ENCODE data around the gene PRKAR2B.
"Not testable (repeated sequence)": the region's sequence is repeated elsewhere in the genome, so short reads cannot be mapped to it uniquely, and the experiment has no call there.

PRKAR2B gene

DNA sequence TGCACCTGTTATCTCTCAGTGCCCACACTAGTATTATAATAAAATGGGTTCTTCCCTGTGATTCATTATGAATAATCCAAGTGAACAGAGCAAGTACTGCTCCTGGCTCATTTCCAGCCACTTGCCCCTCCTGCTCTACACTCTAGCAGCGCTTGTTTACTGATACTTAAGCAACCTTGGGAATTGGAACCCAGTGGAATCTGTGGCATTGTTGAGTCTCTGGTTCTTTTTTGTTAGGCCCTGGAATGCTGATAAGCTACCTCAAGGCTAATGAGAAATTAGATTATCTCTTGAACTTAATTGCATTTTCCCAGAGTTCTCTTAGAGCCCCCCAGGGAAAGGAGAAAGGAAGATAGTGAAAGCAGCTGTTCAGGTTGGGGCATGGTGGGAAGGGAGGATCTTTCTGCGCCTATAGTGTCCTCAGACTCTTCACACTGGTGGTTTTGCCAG is 34.0 kb downstream of the PRKAR2B start:
- DNase-seq (ENCODE audit: low read depth), result no peak

DNA sequence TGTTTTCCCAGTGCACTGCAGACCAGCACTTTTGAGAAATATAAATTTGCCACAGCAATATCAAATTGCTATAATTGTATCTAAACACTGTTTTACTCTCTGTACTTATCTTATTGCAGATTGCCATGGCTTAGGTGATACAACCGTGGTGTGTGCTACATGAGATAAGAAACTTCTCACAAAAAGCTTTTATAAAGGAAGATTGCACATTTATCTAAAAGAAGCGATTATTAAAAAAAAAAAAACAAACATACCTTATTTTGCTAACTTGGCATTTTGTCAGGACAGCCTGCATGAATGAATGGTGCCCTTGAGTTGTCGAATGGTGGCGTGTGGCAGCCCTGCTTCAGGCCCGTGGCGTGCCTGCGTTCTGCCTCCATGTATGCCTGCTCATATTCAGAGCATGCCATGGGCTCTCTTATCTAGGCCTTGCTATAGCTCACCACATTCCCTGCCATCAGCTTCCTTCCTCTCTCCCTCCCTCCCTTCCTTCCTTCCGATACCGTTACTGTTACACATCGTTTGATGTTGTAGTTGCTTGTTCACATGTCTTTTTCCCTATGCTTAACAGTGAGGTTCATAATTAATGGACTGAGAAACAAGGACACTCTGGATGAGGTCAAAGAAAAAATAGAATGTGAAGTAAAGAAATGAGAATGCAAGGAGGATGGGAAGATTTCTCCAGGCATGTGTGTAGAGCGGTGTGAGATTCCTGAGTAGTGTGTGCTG is 34.9 kb downstream of the PRKAR2B start:
- DNase-seq (ENCODE audit: low read depth), result no peak

DNA sequence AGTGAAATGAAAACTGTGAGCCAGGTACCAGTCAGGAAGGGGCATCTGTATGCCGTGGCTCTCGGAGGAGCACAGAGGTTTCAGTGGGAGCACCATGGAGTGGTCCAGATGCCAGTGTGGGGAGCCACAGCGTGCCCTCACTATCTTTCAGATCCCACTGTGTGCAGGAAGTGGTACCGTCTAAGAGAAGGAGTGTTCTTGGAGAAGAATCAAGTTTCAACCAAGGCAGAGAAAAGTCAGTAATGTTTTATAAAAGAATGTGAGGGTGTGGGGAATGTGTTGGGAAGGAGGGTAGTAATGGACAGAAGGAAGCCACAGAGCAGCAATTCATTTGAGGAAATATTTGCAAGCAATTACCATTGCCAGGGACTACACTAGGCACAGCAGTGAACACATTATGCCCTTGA is 35.6 kb downstream of the PRKAR2B start:
- no peak for DNase-seq (ENCODE audit: low read depth)

DNA sequence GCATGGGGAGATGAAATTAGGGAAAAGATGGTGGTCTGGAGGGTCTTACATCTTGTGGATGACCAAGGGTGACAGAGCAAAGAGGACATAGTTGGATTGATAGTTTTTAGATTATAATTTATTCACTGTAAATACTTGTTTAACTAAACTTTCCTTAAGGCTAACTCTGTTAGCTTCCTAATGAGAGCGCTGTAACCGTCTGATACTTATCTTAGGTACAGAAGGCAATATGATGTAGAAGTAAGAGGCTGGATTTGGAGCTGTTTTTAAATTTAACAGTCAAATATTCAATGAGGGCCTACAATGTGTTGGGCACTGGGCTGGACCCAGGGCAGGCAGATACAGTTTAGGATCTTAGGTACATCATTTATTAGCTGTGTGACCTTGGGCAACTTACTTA is 36.0 kb downstream of the PRKAR2B start:
- DNase-seq (ENCODE audit: low read depth), result no peak

DNA sequence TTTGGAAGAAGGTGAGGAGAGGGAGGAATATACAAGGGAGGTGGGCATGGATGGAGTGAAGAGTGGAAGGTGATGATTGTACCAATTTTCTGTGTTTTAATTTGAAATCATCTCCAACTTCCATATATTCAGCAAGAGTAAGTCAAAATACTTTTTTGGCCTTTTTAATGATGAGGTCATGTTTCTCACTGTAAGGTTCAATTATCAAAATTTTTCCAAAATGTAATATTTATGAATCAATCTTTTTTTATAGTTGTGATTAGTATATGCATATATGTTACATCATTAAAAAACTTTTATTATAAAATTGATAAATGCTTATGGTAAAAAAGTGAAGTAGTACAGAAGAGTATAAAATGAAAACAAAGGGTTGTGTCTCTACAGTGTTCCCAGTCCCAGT is 40.7 kb downstream of the PRKAR2B start:
- no peak for DNase-seq (ENCODE audit: low read depth)

DNA sequence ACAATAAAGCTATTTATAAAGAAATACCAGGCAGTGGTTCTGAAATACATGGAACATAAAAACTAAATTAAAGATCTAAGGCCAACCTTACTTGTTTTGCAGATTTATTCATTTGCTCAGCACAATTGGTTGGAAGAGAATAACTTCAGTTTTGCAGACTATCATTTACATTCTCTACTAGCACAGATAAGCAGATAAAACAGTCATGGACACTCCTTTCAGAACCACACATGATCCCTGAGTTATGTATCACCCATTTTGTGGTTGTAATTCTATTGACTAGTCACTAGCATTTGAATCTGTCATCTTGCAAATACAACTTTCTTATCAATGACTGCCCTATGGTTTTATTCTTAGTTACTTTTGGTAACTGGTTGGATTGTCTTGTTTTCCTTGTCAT is 45.1 kb downstream of the PRKAR2B start:
- DNase-seq (ENCODE audit: low read depth), result no peak

DNA sequence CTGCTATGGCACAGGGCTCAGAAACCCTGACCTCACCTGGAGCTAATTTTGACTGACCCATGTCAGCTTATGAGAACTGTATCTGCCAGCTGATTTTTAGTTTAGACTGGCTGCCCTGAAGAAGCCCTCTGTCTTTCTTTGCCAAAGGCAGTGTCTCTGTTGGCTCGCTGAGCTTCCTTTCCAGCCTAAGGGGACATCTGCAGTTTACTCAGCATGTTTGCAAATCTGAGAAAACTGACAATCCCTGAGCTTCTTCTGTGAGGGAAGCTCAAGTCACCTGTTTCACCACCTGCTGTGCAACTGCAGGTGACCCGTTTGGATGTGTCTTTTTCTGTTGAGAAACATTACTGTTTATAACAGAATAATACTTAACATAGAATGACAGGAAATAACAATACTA is 46.0 kb downstream of the PRKAR2B start:
- no peak for DNase-seq (ENCODE audit: low read depth)

DNA sequence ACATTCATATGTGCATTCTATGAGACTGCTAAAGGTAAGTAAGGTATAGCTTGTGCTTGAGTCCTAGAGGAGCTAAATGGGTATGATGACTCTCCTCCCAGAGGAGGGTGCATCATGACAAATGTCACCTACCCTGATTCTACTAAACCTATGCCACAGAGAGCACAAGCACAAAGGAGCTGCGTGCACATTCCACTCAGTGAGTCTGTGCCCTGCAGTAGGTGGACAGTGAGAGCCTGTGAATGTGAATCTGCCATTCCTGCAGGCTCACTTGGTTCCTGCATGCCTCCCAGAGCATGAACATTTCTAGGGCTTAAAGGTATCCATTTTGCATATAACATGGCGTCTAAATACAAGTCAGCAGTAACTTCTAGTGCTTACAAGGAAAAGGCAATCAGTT is 46.8 kb downstream of the PRKAR2B start:
- no peak for DNase-seq (ENCODE audit: low read depth)

DNA sequence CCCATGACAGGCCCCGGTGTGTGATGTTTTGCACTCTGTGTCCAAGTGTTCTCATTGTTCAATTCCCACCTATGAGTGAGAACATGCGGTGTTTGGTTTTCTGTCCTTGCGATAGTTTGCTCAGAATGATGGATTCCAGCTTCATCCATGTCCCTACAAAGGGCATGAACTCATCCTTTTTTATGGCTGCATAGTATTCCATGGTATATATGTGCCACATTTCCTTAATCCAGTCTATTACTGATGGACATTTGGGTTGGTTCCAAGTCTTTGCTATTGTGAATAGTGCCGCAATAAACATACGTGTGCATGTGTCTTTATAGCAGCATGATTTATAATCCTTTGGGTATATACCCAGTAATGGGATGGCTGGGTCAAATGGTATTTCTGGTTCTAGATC is 49.2 kb downstream of the PRKAR2B start:
- DNase-seq (ENCODE audit: low read depth), result not testable (repeated sequence)

DNA sequence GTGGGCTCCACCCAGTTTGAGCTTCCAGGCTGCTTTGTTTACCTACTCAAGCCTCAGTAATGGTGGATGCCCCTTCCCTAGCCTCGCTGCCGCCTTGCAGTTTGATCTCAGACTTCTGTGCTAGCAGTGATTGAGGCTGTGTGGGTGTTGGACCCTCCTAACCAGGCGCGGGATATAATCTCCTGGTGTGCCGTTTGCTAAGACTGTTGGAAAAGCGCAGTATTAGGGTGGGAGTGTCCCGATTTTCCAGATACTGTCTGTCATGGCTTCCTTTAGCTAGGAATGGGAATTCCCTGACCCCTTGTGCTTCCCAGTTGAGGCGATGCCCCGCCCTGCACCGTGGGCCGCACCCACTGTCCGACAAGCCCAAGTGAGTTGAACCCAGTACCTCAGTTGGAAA is 54.6 kb downstream of the PRKAR2B start:
- not testable (repeated sequence) for DNase-seq (ENCODE audit: low read depth)

DNA sequence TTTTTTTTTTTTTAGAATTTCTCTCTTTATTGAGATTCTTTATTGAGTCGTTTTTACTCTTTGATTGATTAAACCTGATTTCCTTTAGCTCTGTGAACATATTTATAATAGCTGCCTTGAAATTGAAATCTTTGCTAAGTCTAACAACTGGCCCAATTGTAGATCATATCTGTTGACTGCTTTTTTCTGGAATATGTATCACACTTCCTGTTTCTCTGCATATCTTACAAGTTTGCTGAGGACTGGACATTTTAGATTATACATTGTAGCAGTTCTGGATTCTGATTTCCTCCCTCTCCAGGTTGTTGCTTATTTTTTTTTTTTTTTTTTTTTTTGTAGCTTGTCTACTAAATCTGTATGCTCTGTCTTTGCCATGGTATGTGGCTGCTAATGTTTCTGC is 56.3 kb downstream of the PRKAR2B start:
- DNase-seq (ENCODE audit: low read depth), result no peak

DNA sequence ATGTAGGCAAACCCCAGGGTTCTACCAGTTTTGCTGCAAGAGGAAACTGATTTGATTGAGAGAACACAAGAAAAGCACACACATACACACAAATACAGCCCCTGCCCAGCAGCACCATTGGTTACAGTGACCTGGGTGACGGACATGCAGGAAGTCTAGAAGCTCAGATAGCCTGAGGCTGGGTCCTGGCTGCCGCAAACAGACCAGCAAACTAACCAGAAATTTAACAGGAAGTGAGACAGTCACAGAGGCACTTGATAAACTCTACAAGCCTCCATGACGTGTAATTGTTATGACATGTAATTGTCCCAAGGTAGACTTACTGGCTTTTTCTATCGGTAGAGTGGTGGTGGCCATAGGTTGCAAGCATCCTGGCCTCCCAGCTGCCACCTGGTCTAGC is 58.9 kb downstream of the PRKAR2B start:
- DNase-seq (ENCODE audit: low read depth), result no peak

DNA sequence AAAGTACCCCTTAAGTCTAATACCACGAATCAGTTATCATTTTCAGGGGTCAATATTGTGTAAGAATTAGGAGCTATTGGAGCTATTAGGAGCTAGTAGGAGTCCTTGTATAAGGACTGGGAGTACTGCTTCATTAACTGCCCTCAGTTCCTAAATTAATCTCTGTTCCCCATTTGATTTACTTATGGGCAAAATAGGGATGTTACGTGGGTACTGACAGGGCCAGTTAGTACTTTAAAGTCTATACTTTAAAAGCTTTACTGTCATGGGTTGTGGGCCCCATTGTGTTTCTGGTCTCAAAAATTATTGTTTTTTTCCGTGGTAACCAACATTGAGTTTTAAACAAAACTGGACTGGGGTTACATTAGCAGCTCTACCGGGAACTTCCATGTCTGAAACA is 60.3 kb downstream of the PRKAR2B start:
- DNase-seq (ENCODE audit: low read depth), result no peak

DNA sequence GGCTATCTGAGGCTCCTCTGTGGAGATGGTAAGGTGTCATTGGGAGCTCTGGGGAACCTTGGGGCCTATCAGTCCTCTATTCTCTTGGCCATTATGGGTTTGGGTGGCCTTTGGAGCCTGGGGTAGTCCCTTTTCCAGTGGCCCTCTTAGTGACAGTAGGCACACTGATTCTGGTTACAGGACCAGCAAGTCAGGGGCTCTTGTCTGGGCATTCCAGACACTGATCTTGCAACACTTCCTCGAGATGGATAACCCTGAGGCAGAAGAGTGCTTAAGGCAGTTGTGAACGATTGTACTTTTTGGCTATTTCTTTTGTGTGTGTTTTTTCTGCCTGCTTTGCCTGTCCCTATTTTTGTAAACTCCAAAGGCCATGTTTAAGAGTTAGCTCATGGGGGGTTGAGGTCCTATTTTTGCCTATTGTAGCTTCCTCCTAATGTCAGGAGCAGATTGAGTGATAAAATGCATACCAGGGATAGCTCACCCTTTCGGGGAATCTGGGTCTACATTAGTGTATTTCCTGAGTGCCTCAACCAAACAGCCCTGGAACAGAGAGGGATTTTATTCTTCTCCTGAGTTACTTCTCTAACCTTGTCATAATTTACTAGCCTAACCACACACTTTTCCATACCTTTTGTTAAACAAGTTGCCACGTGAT is 61.2 kb downstream of the PRKAR2B start:
- DNase-seq (ENCODE audit: low read depth), result no peak

DNA sequence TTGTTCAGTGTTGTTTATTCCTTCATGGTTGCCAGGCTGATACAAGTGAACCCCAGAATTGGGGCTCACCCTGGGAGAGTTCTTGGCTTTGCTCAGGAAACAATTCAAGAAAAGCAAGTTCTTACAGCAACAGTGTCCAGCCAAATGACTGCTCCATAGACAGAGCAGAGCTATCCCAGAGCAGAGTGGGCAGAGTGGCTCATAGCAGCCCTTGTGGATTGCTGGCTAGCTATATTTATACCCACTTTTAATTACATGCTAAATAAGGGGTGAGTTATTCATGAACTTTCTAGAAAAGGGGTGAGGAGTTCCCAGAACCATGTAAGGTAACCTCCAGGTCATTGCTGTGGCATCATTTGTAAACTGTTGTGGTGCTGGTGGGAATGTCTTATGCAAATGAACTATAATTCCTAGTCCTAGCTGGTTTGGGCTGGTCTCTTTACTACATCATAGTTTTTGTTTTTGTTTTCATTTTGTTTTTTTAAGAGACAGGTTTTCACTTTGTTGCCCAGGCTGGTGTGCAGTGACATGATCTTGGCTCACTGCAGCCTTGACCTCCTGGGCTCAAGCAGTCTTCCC is 64.4 kb downstream of the PRKAR2B start:
- DNase-seq (ENCODE audit: low read depth), result no peak

DNA sequence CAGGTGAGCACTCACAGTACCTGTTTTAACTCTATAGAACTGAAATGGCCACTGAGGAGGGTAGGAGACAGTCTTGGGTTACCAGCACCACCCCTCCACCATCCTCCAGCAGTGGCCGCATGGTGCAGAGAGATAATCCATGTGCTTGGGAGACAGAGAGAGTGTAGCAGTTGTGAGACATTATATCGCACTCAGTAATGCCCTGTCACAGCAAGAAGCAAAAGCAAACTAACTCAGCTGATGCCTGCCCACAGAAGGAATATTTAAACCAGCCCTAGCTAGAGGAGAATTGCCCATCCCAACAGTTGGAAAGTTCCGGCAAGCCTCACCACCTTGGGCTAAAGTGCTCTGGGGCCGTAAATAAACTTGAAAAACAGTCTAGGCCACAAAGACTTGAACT is 65.5 kb downstream of the PRKAR2B start:
- DNase-seq (ENCODE audit: low read depth), result no peak

DNA sequence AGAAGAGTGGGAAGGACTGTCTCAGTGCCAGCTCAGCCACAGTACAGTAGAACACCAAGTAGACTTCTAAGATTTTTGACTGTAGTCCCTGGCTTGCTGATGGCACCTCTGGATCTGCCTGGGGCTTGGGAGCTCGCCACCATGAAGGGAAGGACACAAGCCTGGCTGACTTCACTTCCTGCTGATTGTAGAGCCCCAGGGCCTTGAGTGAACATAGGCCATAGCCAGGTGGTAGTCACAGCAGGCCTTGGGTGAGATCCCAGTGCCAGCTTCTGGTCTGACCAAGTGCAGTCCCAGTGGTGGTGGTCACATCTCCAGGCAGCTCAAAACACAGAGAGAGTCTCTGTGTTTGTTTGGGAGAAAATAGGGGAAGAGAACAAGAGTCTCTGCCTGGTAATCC is 66.7 kb downstream of the PRKAR2B start:
- DNase-seq (ENCODE audit: low read depth), result no peak

DNA sequence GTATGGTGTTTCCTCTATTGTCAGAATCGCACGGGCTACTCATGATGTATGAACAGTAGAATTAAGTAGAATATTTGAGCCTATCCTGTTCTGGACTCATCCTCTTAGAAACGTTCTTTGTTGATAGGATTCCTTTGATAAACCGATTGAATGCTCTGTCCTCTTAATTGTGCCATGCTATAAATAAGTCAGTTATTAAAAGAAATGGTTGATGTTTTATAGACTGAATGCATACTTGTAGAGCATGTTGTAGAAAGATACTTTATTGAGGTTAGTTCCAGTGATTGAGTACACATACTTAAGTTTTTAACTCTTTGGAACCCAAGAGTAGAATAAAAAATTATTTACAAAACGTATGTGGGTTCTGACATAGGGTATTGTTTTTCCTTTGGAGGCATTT is 69.4 kb downstream of the PRKAR2B start:
- DNase-seq (ENCODE audit: low read depth), result no peak

DNA sequence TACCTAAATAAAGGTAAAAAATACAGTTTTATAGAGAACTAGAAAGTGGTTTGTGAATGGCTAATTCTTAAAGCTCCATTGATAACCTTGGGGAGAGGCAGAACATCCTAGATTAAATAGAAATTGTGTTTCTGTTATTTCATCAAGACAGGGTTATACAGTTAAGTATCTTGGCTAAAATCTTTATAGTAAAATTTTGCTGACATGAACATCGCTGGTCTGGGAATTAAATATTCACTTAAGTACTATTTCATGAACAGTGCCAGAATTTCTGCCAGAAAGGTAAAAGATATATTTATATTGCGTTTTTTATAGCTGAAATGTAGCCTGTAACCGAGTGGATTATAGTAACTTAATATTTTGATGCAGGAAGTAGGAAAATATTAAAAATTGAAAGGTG is 70.6 kb downstream of the PRKAR2B start:
- no peak for DNase-seq (ENCODE audit: low read depth)

DNA sequence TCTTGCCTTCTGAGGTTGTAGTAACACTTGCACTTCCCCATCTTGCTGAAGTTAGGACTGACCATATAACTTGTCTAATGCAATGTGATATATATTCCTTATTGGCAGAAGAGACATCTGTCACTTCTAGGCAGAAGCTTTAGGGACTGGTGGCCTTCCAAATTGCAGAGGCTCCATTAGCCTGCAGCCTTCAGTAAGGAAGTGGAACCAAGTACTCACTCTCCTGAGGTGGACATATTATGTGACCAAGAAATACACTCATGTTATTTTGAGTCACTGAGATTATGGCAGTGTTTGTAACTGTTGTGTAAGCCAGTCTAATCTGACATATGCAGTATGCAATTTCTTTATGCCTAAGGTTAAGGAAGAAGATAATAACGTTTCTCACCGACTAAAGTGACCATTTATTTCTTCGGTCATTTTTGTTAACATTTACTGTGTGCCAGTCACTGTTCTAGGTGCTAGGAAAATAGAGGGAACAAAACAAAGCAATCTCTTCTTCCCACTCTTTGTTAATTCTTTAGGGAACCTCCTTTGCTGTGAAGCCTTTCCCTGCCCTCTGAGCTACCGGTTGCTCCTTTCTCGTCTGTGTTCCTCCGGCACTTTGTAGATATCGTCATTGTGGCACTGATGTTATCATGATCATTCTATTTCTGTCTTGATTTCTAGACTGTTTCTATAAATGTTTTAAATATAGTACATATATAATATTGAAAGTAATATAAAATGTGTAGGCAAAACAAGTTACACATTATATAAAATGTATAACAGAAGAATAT is 71.4 kb downstream of the PRKAR2B start:
- no peak for DNase-seq (ENCODE audit: low read depth)

DNA sequence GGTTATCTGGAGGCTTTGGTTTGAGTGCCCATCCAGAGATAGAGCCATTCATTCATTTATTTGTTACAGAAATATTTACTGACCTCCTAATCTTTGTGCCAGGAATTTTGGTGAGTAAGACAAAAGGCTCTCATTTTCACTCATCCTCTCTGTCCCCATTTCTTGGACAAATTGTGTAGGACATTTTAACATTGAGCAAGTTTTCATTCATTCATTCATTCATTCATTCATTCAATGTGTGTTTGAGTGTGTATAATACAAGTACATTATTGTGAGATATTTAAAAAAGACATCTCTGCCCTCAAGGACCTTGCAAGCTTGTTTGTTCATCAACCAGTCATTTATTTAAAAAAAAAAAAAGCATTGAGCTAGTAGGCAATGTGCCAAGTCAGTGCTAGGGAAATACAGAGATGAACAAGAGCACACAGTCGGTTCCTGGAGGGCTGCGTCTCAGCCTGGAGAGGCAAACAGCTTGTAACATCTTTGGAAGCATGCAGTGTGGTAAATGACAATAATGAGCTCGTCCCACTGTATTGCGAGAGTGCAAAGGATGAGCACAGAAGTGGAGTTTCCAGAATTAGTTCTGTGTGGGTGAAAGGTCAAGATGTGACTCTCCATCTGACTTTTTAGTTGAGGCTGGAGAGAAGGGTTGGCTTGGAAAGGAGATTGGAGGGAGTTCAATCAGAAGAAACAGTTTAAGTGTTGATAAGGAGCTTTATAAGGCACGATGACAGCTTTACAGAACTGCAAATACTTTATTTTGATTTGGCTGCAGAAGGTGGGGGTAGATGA is 73.8 kb downstream of the PRKAR2B start:
- no peak for DNase-seq (ENCODE audit: low read depth)
